ENCODE results near the gene EXOC6B. TPM values are rescaled to one million over a fixed set of nuclear protein-coding genes. Genes with fewer than 3 reads are reported as not detected.
"Not testable (repeated sequence)": the region's sequence is repeated elsewhere in the genome, so short reads cannot be mapped to it uniquely, and the experiment has no call there.

EXOC6B gene
- total RNA-seq, 1 donor: 24.6 TPM

GRCh38 chr2:72497763-72498162, 328.1 kb downstream of the EXOC6B start:
- Histone ChIP-seq H4K20me1 (ENCODE audit: insufficient read depth, low read length) (no peaks in the 10 kb centered on the region), H3K4me3 (ENCODE audit: insufficient read depth, low read length) (no peak overlapping the region), H3K27me3 (ENCODE audit: insufficient read depth, low read length) (no peaks in the 10 kb centered on the region), H3K4me2 (ENCODE audit: insufficient read depth, low read length) (no peak overlapping the region), H3K27ac (ENCODE audit: low read depth, low read length) (no peak overlapping the region), H2AFZ (ENCODE audit: low read length) (no peak overlapping the region), H3K36me3 (ENCODE audit: insufficient read depth, low read length) (no peaks in the 10 kb centered on the region), H3K4me1 (ENCODE audit: insufficient read depth, low read length) (no peaks in the 10 kb centered on the region), H3K79me2 (ENCODE audit: insufficient read depth, low read length) (no peaks in the 10 kb centered on the region), H3K9me3 (ENCODE audit: low read depth, low read length) (no peaks in the 10 kb centered on the region)
- no peak for DNase-seq (ENCODE audit: insufficient read length, low spot score, missing footprints)
- no peak for TF ChIP-seq CTCF (IDR thresholded peaks at IDR 0.05; ENCODE audit: extremely low read depth, low read depth, low read length)

GRCh38 chr2:72496479-72496878, 329.4 kb downstream of the EXOC6B start:
- no peaks in the 10 kb centered on the region for H3K9me3 ChIP-seq (ENCODE audit: low read depth, low read length)
- no peaks in the 10 kb centered on the region for H4K20me1 ChIP-seq (ENCODE audit: insufficient read depth, low read length)
- H3K4me2 ChIP-seq (ENCODE audit: insufficient read depth, low read length): no peak overlapping the region
- no peaks in the 10 kb centered on the region for H3K4me1 ChIP-seq (ENCODE audit: insufficient read depth, low read length)
- no peak overlapping the region for H3K4me3 ChIP-seq (ENCODE audit: insufficient read depth, low read length)
- H3K36me3 ChIP-seq (ENCODE audit: insufficient read depth, low read length): no peaks in the 10 kb centered on the region
- TF ChIP-seq CTCF (IDR thresholded peaks at IDR 0.05; ENCODE audit: extremely low read depth, low read depth, low read length): no peak
- no peaks in the 10 kb centered on the region for H3K27me3 ChIP-seq (ENCODE audit: insufficient read depth, low read length)
- no peak for DNase-seq (ENCODE audit: insufficient read length, low spot score, missing footprints)
- H2AFZ ChIP-seq (ENCODE audit: low read length): no peak overlapping the region
- H3K79me2 ChIP-seq (ENCODE audit: insufficient read depth, low read length): no peaks in the 10 kb centered on the region
- no peak overlapping the region for H3K27ac ChIP-seq (ENCODE audit: low read depth, low read length)

- TF ChIP-seq CTCF (IDR thresholded peaks at IDR 0.05; ENCODE audit: extremely low read depth, low read depth, low read length): no peak
- Histone ChIP-seq H3K27me3 (ENCODE audit: insufficient read depth, low read length) (no peaks in the 10 kb centered on the region), H3K79me2 (ENCODE audit: insufficient read depth, low read length) (no peaks in the 10 kb centered on the region), H3K9me3 (ENCODE audit: low read depth, low read length) (no peaks in the 10 kb centered on the region), H3K4me3 (ENCODE audit: insufficient read depth, low read length) (no peak overlapping the region), H3K4me1 (ENCODE audit: insufficient read depth, low read length) (no peaks in the 10 kb centered on the region), H3K4me2 (ENCODE audit: insufficient read depth, low read length) (no peak overlapping the region), H3K36me3 (ENCODE audit: insufficient read depth, low read length) (no peaks in the 10 kb centered on the region), H4K20me1 (ENCODE audit: insufficient read depth, low read length) (no peaks in the 10 kb centered on the region), H3K27ac (ENCODE audit: low read depth, low read length) (no peak overlapping the region), H2AFZ (ENCODE audit: low read length) (no peak overlapping the region)
- no peak for DNase-seq (ENCODE audit: insufficient read length, low spot score, missing footprints)
These were observed 331.4 kb downstream of the EXOC6B start for GRCh38 chr2:72494392-72494791.

GRCh38 chr2:72484622-72485021, 341.2 kb downstream of the EXOC6B start:
- not testable (repeated sequence) for H3K9me3 ChIP-seq (ENCODE audit: low read depth, low read length); H3K4me3 ChIP-seq (ENCODE audit: insufficient read depth, low read length); H3K27ac ChIP-seq (ENCODE audit: low read depth, low read length); DNase-seq (ENCODE audit: insufficient read length, low spot score, missing footprints); H3K36me3 ChIP-seq (ENCODE audit: insufficient read depth, low read length); H3K4me2 ChIP-seq (ENCODE audit: insufficient read depth, low read length); H3K27me3 ChIP-seq (ENCODE audit: insufficient read depth, low read length); H2AFZ ChIP-seq (ENCODE audit: low read length); H3K79me2 ChIP-seq (ENCODE audit: insufficient read depth, low read length); H4K20me1 ChIP-seq (ENCODE audit: insufficient read depth, low read length); H3K4me1 ChIP-seq (ENCODE audit: insufficient read depth, low read length)

Measured in osteoblast (primary cell).